ENCODE data around the gene LRRTM3.

The LRRTM3 gene

DNA sequence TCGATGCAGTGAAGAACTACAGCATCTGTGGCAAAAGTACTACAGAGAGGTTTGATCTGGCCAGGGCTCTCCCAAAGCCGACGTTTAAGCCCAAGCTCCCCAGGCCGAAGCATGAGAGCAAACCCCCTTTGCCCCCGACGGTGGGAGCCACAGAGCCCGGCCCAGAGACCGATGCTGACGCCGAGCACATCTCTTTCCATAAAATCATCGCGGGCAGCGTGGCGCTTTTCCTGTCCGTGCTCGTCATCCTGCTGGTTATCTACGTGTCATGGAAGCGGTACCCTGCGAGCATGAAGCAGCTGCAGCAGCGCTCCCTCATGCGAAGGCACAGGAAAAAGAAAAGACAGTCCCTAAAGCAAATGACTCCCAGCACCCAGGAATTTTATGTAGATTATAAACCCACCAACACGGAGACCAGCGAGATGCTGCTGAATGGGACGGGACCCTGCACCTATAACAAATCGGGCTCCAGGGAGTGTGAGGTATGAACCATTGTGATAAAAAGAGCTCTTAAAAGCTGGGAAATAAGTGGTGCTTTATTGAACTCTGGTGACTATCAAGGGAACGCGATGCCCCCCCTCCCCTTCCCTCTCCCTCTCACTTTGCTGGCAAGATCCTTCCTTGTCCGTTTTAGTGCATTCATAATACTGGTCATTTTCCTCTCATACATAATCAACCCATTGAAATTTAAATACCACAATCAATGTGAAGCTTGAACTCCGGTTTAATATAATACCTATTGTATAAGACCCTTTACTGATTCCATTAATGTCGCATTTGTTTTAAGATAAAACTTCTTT is 2.3 kb downstream of the LRRTM3 start:
- TF ChIP-seq EZH2 (IDR thresholded peaks at IDR 0.05; ENCODE audit: borderline replicate concordance, low read depth, low read length, severe bottlenecking), result no peak
- TF ChIP-seq, protein P1, sequence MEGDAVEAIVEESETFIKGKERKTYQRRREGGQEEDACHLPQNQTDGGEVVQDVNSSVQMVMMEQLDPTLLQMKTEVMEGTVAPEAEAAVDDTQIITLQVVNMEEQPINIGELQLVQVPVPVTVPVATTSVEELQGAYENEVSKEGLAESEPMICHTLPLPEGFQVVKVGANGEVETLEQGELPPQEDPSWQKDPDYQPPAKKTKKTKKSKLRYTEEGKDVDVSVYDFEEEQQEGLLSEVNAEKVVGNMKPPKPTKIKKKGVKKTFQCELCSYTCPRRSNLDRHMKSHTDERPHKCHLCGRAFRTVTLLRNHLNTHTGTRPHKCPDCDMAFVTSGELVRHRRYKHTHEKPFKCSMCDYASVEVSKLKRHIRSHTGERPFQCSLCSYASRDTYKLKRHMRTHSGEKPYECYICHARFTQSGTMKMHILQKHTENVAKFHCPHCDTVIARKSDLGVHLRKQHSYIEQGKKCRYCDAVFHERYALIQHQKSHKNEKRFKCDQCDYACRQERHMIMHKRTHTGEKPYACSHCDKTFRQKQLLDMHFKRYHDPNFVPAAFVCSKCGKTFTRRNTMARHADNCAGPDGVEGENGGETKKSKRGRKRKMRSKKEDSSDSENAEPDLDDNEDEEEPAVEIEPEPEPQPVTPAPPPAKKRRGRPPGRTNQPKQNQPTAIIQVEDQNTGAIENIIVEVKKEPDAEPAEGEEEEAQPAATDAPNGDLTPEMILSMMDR (IDR thresholded peaks at IDR 0.05; ENCODE audit: borderline replicate concordance, extremely low read depth, low read length, poor library complexity, severe bottlenecking), result no peak
- no peak for ATAC-seq (ENCODE audit: insufficient read depth, low read depth)
- Histone ChIP-seq H3K4me3 (ENCODE audit: low read depth in 1 of 2, low read length in 2 of 2) (no peak overlapping the region), H3K4me1 (ENCODE audit: insufficient read depth, low read length) (no peaks in the 10 kb centered on the region), H4K20me1 (ENCODE audit: insufficient read depth, low read length) (no peaks in the 10 kb centered on the region), H3K4me2 (ENCODE audit: insufficient read depth, low read length) (no peak overlapping the region), H3K9me3 (ENCODE audit: insufficient read depth, low read length, severe bottlenecking) (no peaks in the 10 kb centered on the region), H3K27ac (ENCODE audit: low read length) (no peak overlapping the region), H3K27me3 (ENCODE audit: insufficient read depth, low read length, poor library complexity) (no peaks in the 10 kb centered on the region), H2AFZ (ENCODE audit: low read depth, low read length) (no peak overlapping the region), H3K9ac (ENCODE audit: low read depth, low read length) (no peak overlapping the region), H3K36me3 (ENCODE audit: insufficient read depth, low read length) (no peaks in the 10 kb centered on the region), H3K79me2 (ENCODE audit: insufficient read depth, low read length) (no peaks in the 10 kb centered on the region)
- DNase-seq, result no peak

DNA sequence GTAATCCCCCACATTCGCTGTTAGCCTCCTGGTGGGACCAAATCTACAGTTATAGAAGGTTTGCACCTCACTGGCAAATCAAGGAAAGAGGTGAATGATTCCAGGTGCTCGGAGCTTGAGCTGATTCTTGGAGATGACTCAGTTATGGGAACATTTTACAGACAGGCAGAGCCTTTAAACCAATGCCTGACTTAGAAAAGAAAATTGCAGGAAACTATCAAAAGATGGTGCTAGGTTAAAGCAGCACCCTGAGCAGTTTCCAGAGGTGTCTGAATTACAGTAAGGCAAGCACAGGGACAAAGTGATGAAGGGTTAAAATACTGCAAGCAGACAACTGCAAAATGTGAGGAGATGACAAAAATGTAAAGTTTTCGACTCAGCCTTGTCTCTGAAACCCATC is 2.9 kb downstream of the LRRTM3 start:
- no peak for DNase-seq
- no peaks in the 10 kb centered on the region for H3K27me3 ChIP-seq (ENCODE audit: insufficient read depth, low read length, poor library complexity)
- no peaks in the 10 kb centered on the region for H3K4me1 ChIP-seq (ENCODE audit: insufficient read depth, low read length)
- H3K4me2 ChIP-seq (ENCODE audit: insufficient read depth, low read length), result no peak overlapping the region
- ATAC-seq (ENCODE audit: insufficient read depth, low read depth), result no peak
- no peak overlapping the region for H3K9ac ChIP-seq (ENCODE audit: low read depth, low read length)
- no peaks in the 10 kb centered on the region for H3K9me3 ChIP-seq (ENCODE audit: insufficient read depth, low read length, severe bottlenecking)
- no peak overlapping the region for H3K4me3 ChIP-seq (ENCODE audit: low read depth in 1 of 2, low read length in 2 of 2)
- H2AFZ ChIP-seq (ENCODE audit: low read depth, low read length), result no peak overlapping the region
- H3K79me2 ChIP-seq (ENCODE audit: insufficient read depth, low read length), result no peaks in the 10 kb centered on the region
- H3K36me3 ChIP-seq (ENCODE audit: insufficient read depth, low read length), result no peaks in the 10 kb centered on the region
- no peak overlapping the region for H3K27ac ChIP-seq (ENCODE audit: low read length)
- no peak for TF ChIP-seq EZH2 (IDR thresholded peaks at IDR 0.05; ENCODE audit: borderline replicate concordance, low read depth, low read length, severe bottlenecking)
- TF ChIP-seq, protein P1 (IDR thresholded peaks at IDR 0.05; ENCODE audit: borderline replicate concordance, extremely low read depth, low read length, poor library complexity, severe bottlenecking), result no peak
- no peaks in the 10 kb centered on the region for H4K20me1 ChIP-seq (ENCODE audit: insufficient read depth, low read length)

DNA sequence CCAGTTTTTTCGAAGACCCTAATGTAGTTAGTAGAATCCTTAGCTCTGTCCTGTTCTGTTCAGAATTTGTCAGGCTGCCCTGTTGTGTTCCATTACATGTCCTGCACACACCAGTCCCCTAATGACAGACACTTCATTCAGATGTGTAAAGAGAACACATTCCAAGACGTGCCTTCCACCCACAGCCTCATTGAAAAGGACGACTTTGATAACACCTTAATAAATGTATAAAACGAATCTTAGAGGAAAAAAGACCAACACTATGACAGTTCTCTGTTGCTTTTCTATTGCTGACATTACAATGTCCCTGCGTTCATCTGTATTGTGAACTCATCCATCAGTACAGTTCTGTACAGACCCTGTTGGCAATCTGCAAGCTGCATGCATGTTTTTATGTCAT is 3.5 kb downstream of the LRRTM3 start:
- H4K20me1 ChIP-seq (ENCODE audit: insufficient read depth, low read length), result no peaks in the 10 kb centered on the region
- H3K4me3 ChIP-seq (ENCODE audit: low read depth in 1 of 2, low read length in 2 of 2), result no peak overlapping the region
- H2AFZ ChIP-seq (ENCODE audit: low read depth, low read length), result no peak overlapping the region
- H3K9me3 ChIP-seq (ENCODE audit: insufficient read depth, low read length, severe bottlenecking), result no peaks in the 10 kb centered on the region
- TF ChIP-seq, protein P1 (IDR thresholded peaks at IDR 0.05; ENCODE audit: borderline replicate concordance, extremely low read depth, low read length, poor library complexity, severe bottlenecking), result no peak
- TF ChIP-seq EZH2 (IDR thresholded peaks at IDR 0.05; ENCODE audit: borderline replicate concordance, low read depth, low read length, severe bottlenecking), result no peak
- DNase-seq (no peak), ATAC-seq (ENCODE audit: insufficient read depth, low read depth) (no peak)
- no peaks in the 10 kb centered on the region for H3K36me3 ChIP-seq (ENCODE audit: insufficient read depth, low read length)
- H3K27me3 ChIP-seq (ENCODE audit: insufficient read depth, low read length, poor library complexity), result no peaks in the 10 kb centered on the region
- no peak overlapping the region for H3K4me2 ChIP-seq (ENCODE audit: insufficient read depth, low read length)
- H3K4me1 ChIP-seq (ENCODE audit: insufficient read depth, low read length), result no peaks in the 10 kb centered on the region
- H3K27ac ChIP-seq (ENCODE audit: low read length), result no peak overlapping the region
- no peak overlapping the region for H3K9ac ChIP-seq (ENCODE audit: low read depth, low read length)
- H3K79me2 ChIP-seq (ENCODE audit: insufficient read depth, low read length), result no peaks in the 10 kb centered on the region

Data from DND-41 (cell line).